ENCODE data around the gene TNXB.

DNA sequence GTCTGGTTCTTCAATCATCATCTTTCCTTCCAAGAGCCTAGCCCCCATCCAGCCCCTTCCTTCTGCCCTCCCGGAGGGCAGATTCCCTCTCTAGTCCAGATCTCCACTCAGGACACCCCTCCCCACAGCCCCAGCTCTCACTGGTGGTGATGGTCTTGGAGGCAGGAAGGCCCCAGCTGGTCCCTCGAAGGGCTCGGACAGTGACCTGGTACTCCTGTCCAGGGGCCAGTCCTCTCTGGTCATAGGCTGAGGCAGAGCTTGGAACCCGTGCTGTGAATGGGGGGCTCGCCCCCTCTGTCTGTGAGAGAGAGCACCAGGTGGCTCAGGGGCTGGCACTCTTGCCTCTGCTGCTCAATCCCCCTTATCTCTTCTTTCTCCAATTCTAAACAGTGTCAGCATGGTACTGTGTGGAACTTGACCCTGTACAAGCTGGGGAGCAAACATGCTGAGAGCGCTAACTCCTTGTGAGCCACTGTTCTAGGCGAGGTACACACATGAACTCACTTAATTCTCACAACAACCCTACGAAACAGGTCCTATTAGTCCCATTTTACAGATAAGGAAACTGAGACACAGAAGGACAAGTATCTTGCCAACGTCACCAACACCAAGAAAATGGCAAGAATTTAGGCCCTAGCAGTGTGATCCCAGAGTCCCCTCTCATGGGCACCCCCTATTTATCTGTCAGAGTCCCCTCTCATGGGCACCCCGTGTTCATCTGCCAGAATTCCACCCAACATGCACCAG is 19.9 kb downstream of the TNXB start:
- TF ChIP-seq CTCF (conservative IDR thresholded peaks at IDR 0.05 in 1 of 2, IDR thresholded peaks at IDR 0.05 in 1 of 2; ENCODE audit: low read depth in 1 of 2, low read length in 2 of 2) = no peak
- TF ChIP-seq EZH2 (IDR thresholded peaks at IDR 0.05; ENCODE audit: low read length, missing control alignments) = no peak
